HL-60 (cell line): ENCODE results near the gene UBALD1.

Experiments used
- CTCF ChIP-seq: IDR thresholded peaks from one replicate; pipeline ENCODE4 v1.5.1; 2011; ENCODE audit warnings: low read length, control low read depth, inconsistent platforms; ENCODE audit not compliant: insufficient read depth
- GABPA ChIP-seq: IDR thresholded peaks from 2 replicates; pipeline ENCODE4 v1.6.1; 2012; ENCODE audit warnings: low read depth
- POLR2AphosphoS5 ChIP-seq: IDR thresholded peaks from 2 replicates; pipeline ENCODE4 v1.6.1; 2012; ENCODE audit warnings: low read depth
- SPI1 ChIP-seq: IDR thresholded peaks from 2 replicates; pipeline ENCODE4 v1.6.1; 2012; ENCODE audit warnings: low read depth, mild to moderate bottlenecking, borderline replicate concordance
- TF ChIP-seq, protein P1 (sequence below): IDR thresholded peaks from 2 replicates; pipeline ENCODE4 v1.6.1; 2012; ENCODE audit warnings: low read depth; ENCODE audit not compliant: insufficient replicate concordance

DNA sequence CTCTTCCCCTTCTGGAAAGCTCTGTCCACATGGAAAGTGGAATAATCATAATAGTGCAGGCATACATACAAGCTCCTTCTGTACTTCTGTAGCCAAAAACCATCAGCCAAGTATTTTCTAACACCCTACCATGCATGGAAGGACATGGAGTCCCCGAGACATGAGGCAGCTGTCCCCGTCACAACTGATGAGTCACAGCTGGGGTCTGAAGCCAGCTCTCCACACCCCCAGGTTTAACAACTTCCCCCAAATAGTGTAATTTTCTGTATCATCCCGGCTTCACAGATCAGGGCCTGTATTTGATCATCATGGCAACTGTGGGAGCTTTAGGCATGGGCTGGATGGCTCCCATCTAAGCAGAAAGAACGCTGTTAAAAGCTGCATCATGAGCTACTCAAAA is 42.0 kb downstream of the UBALD1 start:
- TF ChIP-seq CTCF (no peak), GABPA (no peak), POLR2AphosphoS5 (no peak), SPI1 (no peak)
- TF ChIP-seq, protein P1, sequence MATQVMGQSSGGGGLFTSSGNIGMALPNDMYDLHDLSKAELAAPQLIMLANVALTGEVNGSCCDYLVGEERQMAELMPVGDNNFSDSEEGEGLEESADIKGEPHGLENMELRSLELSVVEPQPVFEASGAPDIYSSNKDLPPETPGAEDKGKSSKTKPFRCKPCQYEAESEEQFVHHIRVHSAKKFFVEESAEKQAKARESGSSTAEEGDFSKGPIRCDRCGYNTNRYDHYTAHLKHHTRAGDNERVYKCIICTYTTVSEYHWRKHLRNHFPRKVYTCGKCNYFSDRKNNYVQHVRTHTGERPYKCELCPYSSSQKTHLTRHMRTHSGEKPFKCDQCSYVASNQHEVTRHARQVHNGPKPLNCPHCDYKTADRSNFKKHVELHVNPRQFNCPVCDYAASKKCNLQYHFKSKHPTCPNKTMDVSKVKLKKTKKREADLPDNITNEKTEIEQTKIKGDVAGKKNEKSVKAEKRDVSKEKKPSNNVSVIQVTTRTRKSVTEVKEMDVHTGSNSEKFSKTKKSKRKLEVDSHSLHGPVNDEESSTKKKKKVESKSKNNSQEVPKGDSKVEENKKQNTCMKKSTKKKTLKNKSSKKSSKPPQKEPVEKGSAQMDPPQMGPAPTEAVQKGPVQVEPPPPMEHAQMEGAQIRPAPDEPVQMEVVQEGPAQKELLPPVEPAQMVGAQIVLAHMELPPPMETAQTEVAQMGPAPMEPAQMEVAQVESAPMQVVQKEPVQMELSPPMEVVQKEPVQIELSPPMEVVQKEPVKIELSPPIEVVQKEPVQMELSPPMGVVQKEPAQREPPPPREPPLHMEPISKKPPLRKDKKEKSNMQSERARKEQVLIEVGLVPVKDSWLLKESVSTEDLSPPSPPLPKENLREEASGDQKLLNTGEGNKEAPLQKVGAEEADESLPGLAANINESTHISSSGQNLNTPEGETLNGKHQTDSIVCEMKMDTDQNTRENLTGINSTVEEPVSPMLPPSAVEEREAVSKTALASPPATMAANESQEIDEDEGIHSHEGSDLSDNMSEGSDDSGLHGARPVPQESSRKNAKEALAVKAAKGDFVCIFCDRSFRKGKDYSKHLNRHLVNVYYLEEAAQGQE, result no peak
